MCF 10A (cell line): ENCODE measurements around the gene MTHFS. TPM values are rescaled to one million over a fixed set of nuclear protein-coding genes. Genes with fewer than 3 reads are reported as not detected.

ENCODE experiments used
- BruUV-seq: library from RNA; stranded (reverse); fragments of 400-500 nt; replicated peaks from 2 replicates; lab custom pipeline; 2021; lab: Mats Ljungman, UMichigan
- CTCF ChIA-PET: fragments of 300-600 bp; sonication (Branson Sonifier 250); formaldehyde crosslinking; extraction: SDS; loops from one replicate; lab custom pipeline; 2021; ENCODE audit warnings: antibody characterized with exemption, inconsistent platforms; lab: Yijun Ruan, JAX
- POLR2A ChIA-PET: fragments of 300-600, 350-650 bp; sonication (Branson Sonifier 250); formaldehyde crosslinking; extraction: SDS; loops from one replicate; lab custom pipeline; 2020; ENCODE audit warnings: antibody characterized with exemption, inconsistent platforms; lab: Yijun Ruan, JAX
- DNase-seq: peaks from one replicate; pipeline ENCODE4 v3.0.0-alpha.2; 2018; ENCODE audit not compliant: unreplicated experiment
- H3K27ac Mint-ChIP-seq: one replicate; pipeline ENCODE4 v1.8.0; 2022; ENCODE audit warnings: mild to moderate bottlenecking, low read depth, mixed read lengths; ENCODE audit not compliant: unreplicated experiment
- H3K27me3 Mint-ChIP-seq: one replicate; pipeline ENCODE4 v1.8.0; 2022; ENCODE audit warnings: mixed read lengths; ENCODE audit not compliant: insufficient read depth, unreplicated experiment
- H3K36me3 Mint-ChIP-seq: one replicate; pipeline ENCODE4 v1.8.0; 2022; ENCODE audit warnings: mild to moderate bottlenecking, moderate library complexity, mixed read lengths; ENCODE audit not compliant: insufficient read depth, unreplicated experiment
- H3K4me1 Mint-ChIP-seq: one replicate; pipeline ENCODE4 v1.8.0; 2022; ENCODE audit warnings: mixed read lengths; ENCODE audit not compliant: insufficient read depth, unreplicated experiment
- H3K4me3 Mint-ChIP-seq: one replicate; pipeline ENCODE4 v1.8.0; 2022; ENCODE audit warnings: mild to moderate bottlenecking, moderate library complexity, mixed read lengths; ENCODE audit not compliant: unreplicated experiment
- H3K9me3 Mint-ChIP-seq: one replicate; pipeline ENCODE4 v1.8.0; 2022; ENCODE audit warnings: mixed read lengths; ENCODE audit not compliant: unreplicated experiment
- CTCF ChIP-seq: fragments of 200-600 bp; IDR thresholded peaks from one replicate; pipeline ENCODE4 v1.8.0; 2022; ENCODE audit warnings: antibody characterized with exemption, mild to moderate bottlenecking; ENCODE audit not compliant: unreplicated experiment
- intact Hi-C: fragments of 100-400 bp; cut with micrococcal nuclease; formaldehyde crosslinking; loops from 2 replicates; pipeline ENCODE4 v1.14.1; 2022
- total RNA-seq: library from RNA; stranded (reverse); gene quantifications from 2 replicates; pipeline ENCODE4 v1.2.3, GENCODE V29; 2022

MTHFS gene
- total RNA-seq, 1 experiment from 2014 or later = 34.5 TPM

GRCh38 chr15:79844221-79844620 is 52.6 kb downstream of the MTHFS start:
- intact Hi-C loops = no loop called here
- Mint-ChIP-seq H3K9me3 (no peaks in the 10 kb centered on the region), H3K4me3 (no peak overlapping the region), H3K27ac (no peak overlapping the region), H3K27me3 (no peaks in the 10 kb centered on the region), H3K36me3 (peaks cover 11% of the 10 kb centered on the region), H3K4me1 (no peaks in the 10 kb centered on the region)
- no peak for DNase-seq
- BruUV-seq = no TSS peak
- POLR2A ChIA-PET = interaction anchor here (1.2 kb wide), 1 partner anchor 10 kb away, joined by 3 read pairs; no protein-coding TSS in a partner anchor
- CTCF ChIA-PET = interaction anchor here (0.6 to 1.4 kb wide), 4 partner anchors 9 to 1126 kb away, joined by 4 to 7 read pairs (median 4); no protein-coding TSS in a partner anchor
- no peak for TF ChIP-seq CTCF

DNA sequence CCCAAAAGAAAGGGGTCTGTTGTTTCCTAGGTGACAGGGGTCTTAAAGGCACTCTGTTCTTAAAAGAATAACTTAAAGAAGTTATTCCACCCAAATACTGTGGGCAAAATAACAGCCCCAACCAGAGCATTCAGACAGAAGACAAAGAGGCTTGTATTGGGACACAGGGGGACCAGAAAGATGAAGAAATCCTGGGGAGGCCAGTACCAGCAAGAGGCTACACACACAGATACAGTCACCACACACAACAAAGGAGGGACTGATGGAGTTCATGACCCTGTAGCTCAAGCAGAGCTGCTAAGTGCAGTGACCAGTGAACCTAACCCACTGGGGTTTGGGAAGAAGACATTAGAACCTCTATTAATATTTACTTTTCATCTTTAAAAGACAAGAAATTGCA is 59.0 kb downstream of the MTHFS start:
- no TSS peak for BruUV-seq
- Mint-ChIP-seq H3K36me3 (peaks cover 17% of the 10 kb centered on the region), H3K4me3 (no peak overlapping the region), H3K27ac (no peak overlapping the region), H3K4me1 (no peaks in the 10 kb centered on the region), H3K9me3 (no peaks in the 10 kb centered on the region), H3K27me3 (no peaks in the 10 kb centered on the region)
- CTCF ChIA-PET = interaction anchor here (0.9 to 1.6 kb wide), 2 partner anchors 15 to 20 kb away, joined by 3 to 4 read pairs; no protein-coding TSS in a partner anchor
- no peak for TF ChIP-seq CTCF
- DNase-seq = no peak
- POLR2A ChIA-PET = interaction anchor here (1.2 kb wide), 1 partner anchor 10 kb away, joined by 3 read pairs; no protein-coding TSS in a partner anchor
- intact Hi-C loops = no loop called here

DNA sequence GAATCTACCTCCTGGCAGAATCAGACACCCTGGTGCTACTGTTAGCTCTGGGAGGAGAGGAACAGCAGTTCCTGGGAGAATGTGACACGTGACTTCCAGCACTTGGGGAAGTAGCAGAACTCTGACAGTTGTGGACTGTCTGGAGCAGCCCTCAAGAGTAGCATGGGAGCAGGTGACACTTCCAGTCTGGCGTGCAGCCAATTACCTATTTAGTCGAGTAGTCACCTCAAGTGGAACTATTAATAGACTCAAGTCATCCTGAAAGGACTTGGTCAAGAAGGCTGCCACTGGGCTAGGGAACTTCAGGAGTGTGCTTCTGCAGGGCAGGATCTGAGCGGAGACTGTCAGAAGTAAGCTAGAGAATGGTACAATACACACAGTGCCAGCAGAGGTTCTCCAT is 62.3 kb downstream of the MTHFS start:
- H3K27me3 Mint-ChIP-seq = no peaks in the 10 kb centered on the region
- TF ChIP-seq CTCF = no peak
- ChIA-PET CTCF (no interaction called here), POLR2A (interaction anchor here (0.7 kb wide), 1 partner anchor 487 kb away, joined by 4 read pairs; no protein-coding TSS in a partner anchor)
- peak; percentile 9 for DNase-seq
- no peak overlapping the region for H3K27ac Mint-ChIP-seq
- H3K9me3 Mint-ChIP-seq = no peaks in the 10 kb centered on the region
- BruUV-seq = no TSS peak
- peaks cover 17% of the 10 kb centered on the region for H3K36me3 Mint-ChIP-seq
- H3K4me1 Mint-ChIP-seq = no peaks in the 10 kb centered on the region
- no peak overlapping the region for H3K4me3 Mint-ChIP-seq
- intact Hi-C loops = no loop called here

- intact Hi-C loops = no loop called here
- no peak overlapping the region for H3K4me3 Mint-ChIP-seq
- H3K4me1 Mint-ChIP-seq = no peaks in the 10 kb centered on the region
- POLR2A ChIA-PET = interaction anchor here (0.6 kb wide), 1 partner anchor 9 kb away, joined by 4 read pairs; no protein-coding TSS in a partner anchor
- H3K27ac Mint-ChIP-seq = no peak overlapping the region
- H3K27me3 Mint-ChIP-seq = no peaks in the 10 kb centered on the region
- DNase-seq = no peak
- no TSS peak for BruUV-seq
- peaks cover 8% of the 10 kb centered on the region for H3K9me3 Mint-ChIP-seq
- CTCF ChIA-PET = interaction anchor here (0.6 to 1.3 kb wide), 2 partner anchors 15 to 17 kb away, joined by 3 to 4 read pairs; no protein-coding TSS in a partner anchor
- no peak for TF ChIP-seq CTCF
- H3K36me3 Mint-ChIP-seq = peaks cover 6% of the 10 kb centered on the region
These were observed 64.3 kb downstream of the MTHFS start for GRCh38 chr15:79832367-79833120.
